NCI-H2227 (cell line): ENCODE measurements around the gene TRIM28.
"Not testable (repeated sequence)": the region's sequence is repeated elsewhere in the genome, so short reads cannot be mapped to it uniquely, and the experiment has no call there.

Source experiments
- DNase-seq: peaks from one replicate; lab custom pipeline; 2025; ENCODE audit not compliant: unreplicated experiment; lab: John Stamatoyannopoulos, UW

TRIM28 gene

GRCh38 chr19:58543826-58544590 lies at the start of gene TRIM28:
Gene TRIM28 (plus strand): TSS chr19:58544064. CDS start chr19:58544758, 694 bp downstream.
- no peak for DNase-seq

- DNase-seq = no peak
These were observed 46.2 kb upstream of the TRIM28 start for GRCh38 chr19:58497634-58498170.

DNA sequence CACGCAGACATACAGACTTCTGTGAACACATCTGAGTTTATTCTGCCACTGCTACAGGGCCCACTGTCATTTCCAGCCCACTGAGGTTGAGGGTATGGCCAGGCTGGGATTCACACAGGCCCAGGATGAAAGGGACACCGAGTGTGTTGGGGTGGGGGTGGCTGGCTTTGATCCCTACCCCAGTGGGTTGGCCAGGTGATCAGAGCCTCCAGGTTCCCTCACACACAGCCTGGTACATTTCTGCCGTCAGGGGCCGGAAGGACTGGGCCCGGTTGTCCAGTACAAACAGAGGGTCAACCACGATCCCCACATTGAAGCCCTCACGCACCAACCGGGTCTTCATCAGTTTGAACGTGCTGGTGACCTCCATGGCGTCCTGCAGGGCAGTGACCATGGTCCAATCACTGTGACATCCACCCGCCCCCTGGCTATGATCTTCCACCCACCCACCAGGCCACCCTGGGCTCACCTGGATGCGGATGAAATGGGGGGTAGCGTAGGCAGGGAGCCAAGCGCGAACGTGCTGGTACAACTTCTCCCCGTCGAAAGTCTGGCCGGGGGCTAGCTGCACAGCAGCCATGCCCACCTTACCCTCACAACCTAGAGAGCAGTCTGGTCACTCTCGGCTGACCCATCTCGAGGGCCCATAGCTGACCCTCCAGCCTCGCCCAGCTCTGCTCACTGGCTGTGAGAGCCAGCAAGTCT lies 45.4 kb upstream of the TRIM28 start:
- DNase-seq = no peak

- DNase-seq = peak; percentile 100
These were observed 44.6 kb upstream of the TRIM28 start for GRCh38 chr19:58499021-58499927.

GRCh38 chr19:58500242-58500641 lies 43.6 kb upstream of the TRIM28 start:
- DNase-seq = no peak

DNA sequence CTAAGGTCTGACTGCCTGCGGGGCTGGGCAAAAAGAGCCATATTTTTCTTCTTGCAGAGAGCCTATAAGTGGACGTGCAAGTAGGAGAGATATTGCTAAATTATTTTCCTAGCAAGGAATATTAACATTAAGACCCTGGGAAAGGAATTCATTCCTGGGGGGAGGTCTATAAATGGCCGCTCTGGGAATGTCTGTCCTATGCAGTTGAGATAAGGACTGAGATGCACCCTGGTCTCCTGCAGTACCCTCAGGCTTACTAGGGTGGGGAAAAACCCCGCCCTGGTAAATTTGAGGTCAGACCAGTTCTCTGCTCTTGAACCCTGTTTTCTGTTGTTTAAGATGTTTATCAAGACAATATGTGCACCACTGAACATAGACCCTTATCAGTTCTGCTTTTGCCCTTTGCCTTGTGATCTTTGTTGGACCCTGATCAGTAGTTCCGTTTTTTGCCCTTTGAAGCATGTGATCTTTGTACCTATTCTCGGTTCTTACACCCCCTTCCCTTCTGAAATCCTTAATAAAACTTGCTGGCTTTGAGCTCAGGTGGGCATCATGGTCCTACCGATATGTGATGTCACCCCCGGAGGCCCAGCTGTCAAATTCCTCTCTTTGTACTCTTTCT lies 36.2 kb upstream of the TRIM28 start:
- not testable (repeated sequence) for DNase-seq

- DNase-seq = no peak
These were observed 34.2 kb upstream of the TRIM28 start for GRCh38 chr19:58509731-58510083.

- DNase-seq = no peak
These were observed 33.6 kb upstream of the TRIM28 start for GRCh38 chr19:58510084-58510862.

DNA sequence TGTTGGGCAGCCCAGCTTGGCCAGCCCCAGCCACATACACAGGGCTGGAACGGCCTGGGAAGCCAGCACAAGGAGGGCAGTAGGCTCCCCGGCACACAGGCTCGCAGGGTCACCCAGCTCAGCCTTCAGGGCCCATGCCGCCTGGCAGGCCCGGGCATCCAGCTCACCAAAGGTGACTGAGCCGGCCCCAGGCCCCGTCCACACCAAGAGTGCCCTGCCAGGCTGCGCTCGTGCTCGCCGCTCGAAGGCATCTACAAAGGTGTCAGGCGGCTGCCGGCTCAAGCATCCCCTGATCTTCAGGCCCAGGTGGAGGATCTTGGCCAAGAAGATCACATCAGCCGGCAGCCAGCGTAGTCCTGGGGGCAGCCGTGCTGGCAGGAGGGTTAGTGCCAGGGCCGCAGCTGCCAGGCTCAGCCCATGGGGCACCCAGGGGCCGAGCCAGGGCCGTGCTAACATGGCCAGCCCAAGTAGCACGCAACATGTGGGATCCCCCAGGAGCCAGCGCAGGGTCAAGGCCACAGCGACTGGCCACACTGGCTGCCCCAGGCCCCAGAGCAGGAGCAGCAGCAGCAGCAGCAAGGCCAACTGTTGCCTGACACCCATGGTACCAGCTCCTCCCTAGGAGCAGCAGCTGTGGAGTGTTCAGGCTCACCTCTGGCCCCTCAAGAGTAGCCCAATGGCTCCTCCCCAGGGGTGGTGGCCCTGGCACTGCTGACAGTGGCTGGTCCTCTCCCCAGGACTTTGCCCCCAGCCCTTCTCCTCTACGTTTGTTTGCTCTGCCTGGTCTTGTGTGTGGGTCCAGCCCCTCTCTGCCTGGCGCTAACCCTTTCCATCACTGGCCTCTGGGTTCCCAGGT lies 32.3 kb upstream of the TRIM28 start, which contains the start of gene SLC27A5:
Gene SLC27A5 (minus strand): TSS at position 640 of the 856 bp plus-strand sequence. CDS start 37 bp downstream, at position 603.
- DNase-seq = no peak

DNA sequence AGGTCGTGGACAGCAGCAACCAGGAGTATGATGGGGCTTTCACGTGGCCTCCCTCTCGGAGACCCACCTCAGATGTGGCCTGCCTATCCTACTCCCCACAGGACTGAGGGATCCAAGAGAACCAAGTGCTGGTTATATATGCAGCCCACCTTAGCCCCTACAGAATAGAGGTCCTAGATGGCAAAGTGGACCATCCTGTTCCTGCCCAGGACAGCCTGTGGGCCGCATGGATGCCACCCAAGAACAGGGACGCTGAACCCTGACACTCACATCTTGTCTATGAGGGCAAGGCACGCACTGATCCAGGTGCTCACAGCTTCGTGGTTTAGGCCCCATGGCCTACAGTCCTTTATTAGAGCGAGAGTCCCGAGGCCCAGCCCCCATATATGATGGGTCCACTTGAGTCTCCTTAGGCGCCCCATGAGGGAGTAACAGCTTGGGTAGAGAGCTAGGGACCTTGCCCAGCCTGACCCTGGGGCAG lies 30.6 kb upstream of the TRIM28 start:
- DNase-seq = no peak

DNA sequence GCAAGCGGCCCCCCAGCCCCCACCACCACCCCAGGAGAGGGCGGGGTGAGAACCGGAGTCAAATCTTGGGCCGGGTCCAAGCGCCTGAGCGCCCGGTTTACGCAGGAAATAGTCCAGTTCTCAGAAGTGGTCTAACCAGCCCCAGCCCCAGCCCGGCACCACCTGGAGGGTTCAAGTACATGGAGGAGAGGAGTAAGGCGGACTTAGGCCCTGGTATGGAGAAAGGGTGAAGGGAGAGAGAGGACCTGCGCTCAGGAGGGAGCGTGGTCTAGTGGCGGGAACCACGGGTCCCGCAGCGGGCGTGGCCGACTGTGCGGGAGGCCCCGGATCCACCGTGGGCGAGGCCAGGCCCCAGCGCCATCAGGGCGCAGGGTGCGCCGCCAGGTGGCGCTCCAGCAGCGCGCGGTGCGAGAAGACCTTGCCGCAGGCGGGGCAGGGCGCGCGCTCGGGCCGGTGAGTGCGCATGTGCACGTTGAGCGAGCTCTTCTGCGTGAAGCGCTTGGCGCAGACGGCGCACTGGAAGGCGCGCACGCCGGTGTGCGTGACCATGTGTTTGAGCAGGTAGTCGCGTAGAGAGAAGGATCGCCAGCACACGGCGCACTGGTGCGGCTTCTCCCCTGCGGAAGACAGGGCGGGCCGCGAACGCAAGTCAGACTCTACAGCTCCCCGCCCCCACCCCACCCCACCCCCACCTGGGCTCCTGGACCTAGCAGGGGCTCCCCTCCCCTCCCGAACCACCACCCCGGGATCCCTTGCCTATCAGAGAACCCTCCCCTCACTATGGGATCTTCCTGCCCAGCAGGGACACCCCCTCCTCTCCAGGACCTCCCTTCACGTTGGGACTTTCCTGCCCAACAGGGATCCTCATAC lies 29.9 kb upstream of the TRIM28 start:
- DNase-seq = peak; percentile 100

- no peak for DNase-seq
These were observed 29.3 kb upstream of the TRIM28 start for GRCh38 chr19:58514564-58515022.

GRCh38 chr19:58515259-58515658 lies 28.6 kb upstream of the TRIM28 start:
- no peak for DNase-seq

GRCh38 chr19:58516246-58516836 lies 27.5 kb upstream of the TRIM28 start:
- DNase-seq = no peak

GRCh38 chr19:58516964-58517833 lies 26.7 kb upstream of the TRIM28 start:
- peak; percentile 50 for DNase-seq
